ENCODE data around the gene PTRHD1.

The PTRHD1 gene

GRCh38 chr2:24791452-24791851, 1.7 kb downstream of the PTRHD1 start:
- no peak overlapping the region for H2AFZ ChIP-seq (ENCODE audit: low read length)
- H3K27ac ChIP-seq (ENCODE audit: low read length), result no peak overlapping the region
- H4K20me1 ChIP-seq (ENCODE audit: insufficient read depth, low read length), result no peaks in the 10 kb centered on the region
- no peak for DNase-seq
- peaks cover 32% of the 10 kb centered on the region for H3K79me2 ChIP-seq (ENCODE audit: low read length)
- no peaks in the 10 kb centered on the region for H3K4me1 ChIP-seq (ENCODE audit: low read length)
- no peaks in the 10 kb centered on the region for H3K27me3 ChIP-seq (replicated peaks; ENCODE audit: insufficient read depth, low read length)
- no peaks in the 10 kb centered on the region for H3K9me3 ChIP-seq (replicated peaks; ENCODE audit: insufficient read depth, low read length)
- H3K4me2 ChIP-seq (ENCODE audit: low read depth, low read length), result no peak overlapping the region
- TF ChIP-seq EZH2 (optimal IDR thresholded peaks at IDR 0.05; ENCODE audit: low read depth, low read length), result no peak
- no peak for TF ChIP-seq EZH2phosphoT487 (IDR thresholded peaks at IDR 0.05; ENCODE audit: low read length)
- no peak for TF ChIP-seq CTCF (IDR thresholded peaks at IDR 0.05; ENCODE audit: low read length)
- no peaks in the 10 kb centered on the region for H3K36me3 ChIP-seq (replicated peaks; ENCODE audit: insufficient read depth, low read length)
- H3K9ac ChIP-seq (ENCODE audit: low read length), result no peak overlapping the region
- no peak overlapping the region for H3K4me3 ChIP-seq (ENCODE audit: low read length)
- H3F3A ChIP-seq (ENCODE audit: insufficient read depth, low read length), result peaks cover 6% of the 10 kb centered on the region; the same call in 1 of the 2 replicates
- no peaks in the 10 kb centered on the region for H3K9me2 ChIP-seq (replicated peaks; ENCODE audit: insufficient read depth, low read length)

GRCh38 chr2:24788816-24789215, 4.4 kb downstream of the PTRHD1 start:
- Histone ChIP-seq H3K9me2 (replicated peaks; ENCODE audit: insufficient read depth, low read length) (no peaks in the 10 kb centered on the region), H3K9ac (ENCODE audit: low read length) (no peak overlapping the region), H3K27me3 (replicated peaks; ENCODE audit: insufficient read depth, low read length) (no peaks in the 10 kb centered on the region), H2AFZ (ENCODE audit: low read length) (no peak overlapping the region), H3K27ac (ENCODE audit: low read length) (no peak overlapping the region), H3K9me3 (replicated peaks; ENCODE audit: insufficient read depth, low read length) (no peaks in the 10 kb centered on the region), H3K36me3 (replicated peaks; ENCODE audit: insufficient read depth, low read length) (no peaks in the 10 kb centered on the region), H3F3A (ENCODE audit: insufficient read depth, low read length) (peaks cover 6% of the 10 kb centered on the region; the same call in 1 of the 2 replicates), H3K4me2 (ENCODE audit: low read depth, low read length) (no peak overlapping the region), H3K4me1 (ENCODE audit: low read length) (no peaks in the 10 kb centered on the region), H4K20me1 (ENCODE audit: insufficient read depth, low read length) (no peaks in the 10 kb centered on the region), H3K79me2 (ENCODE audit: low read length) (peaks cover 5% of the 10 kb centered on the region), H3K4me3 (ENCODE audit: low read length) (no peak overlapping the region)
- no peak for DNase-seq
- TF ChIP-seq EZH2 (optimal IDR thresholded peaks at IDR 0.05; ENCODE audit: low read depth, low read length) (no peak), CTCF (IDR thresholded peaks at IDR 0.05; ENCODE audit: low read length) (no peak), EZH2phosphoT487 (IDR thresholded peaks at IDR 0.05; ENCODE audit: low read length) (no peak)

GRCh38 chr2:24787532-24787931, 5.7 kb downstream of the PTRHD1 start:
- Histone ChIP-seq H3K9me2 (replicated peaks; ENCODE audit: insufficient read depth, low read length) (no peaks in the 10 kb centered on the region), H3K79me2 (ENCODE audit: low read length) (no peaks in the 10 kb centered on the region), H3K9ac (ENCODE audit: low read length) (no peak overlapping the region), H3K4me2 (ENCODE audit: low read depth, low read length) (no peak overlapping the region), H3K4me1 (ENCODE audit: low read length) (no peaks in the 10 kb centered on the region), H3K9me3 (replicated peaks; ENCODE audit: insufficient read depth, low read length) (no peaks in the 10 kb centered on the region), H3K27ac (ENCODE audit: low read length) (no peak overlapping the region), H3F3A (ENCODE audit: insufficient read depth, low read length) (peaks cover 3% of the 10 kb centered on the region; the same call in 1 of the 2 replicates), H3K36me3 (replicated peaks; ENCODE audit: insufficient read depth, low read length) (no peaks in the 10 kb centered on the region), H3K27me3 (replicated peaks; ENCODE audit: insufficient read depth, low read length) (no peaks in the 10 kb centered on the region), H2AFZ (ENCODE audit: low read length) (no peak overlapping the region), H4K20me1 (ENCODE audit: insufficient read depth, low read length) (no peaks in the 10 kb centered on the region), H3K4me3 (ENCODE audit: low read length) (no peak overlapping the region)
- no peak for DNase-seq
- TF ChIP-seq CTCF (IDR thresholded peaks at IDR 0.05; ENCODE audit: low read length) (no peak), EZH2 (optimal IDR thresholded peaks at IDR 0.05; ENCODE audit: low read depth, low read length) (no peak), EZH2phosphoT487 (IDR thresholded peaks at IDR 0.05; ENCODE audit: low read length) (no peak)
